Measurements from ENCODE around the gene VPS13D.

VPS13D gene

GRCh38 chr1:12408662-12409061 lies 178.8 kb downstream of the VPS13D start:
- DNase-seq = no peak

- no peak for DNase-seq
Measured at GRCh38 chr1:12409681-12410080, 179.9 kb downstream of the VPS13D start.

- no peak for DNase-seq
Measured at GRCh38 chr1:12410351-12410750, 180.5 kb downstream of the VPS13D start.

GRCh38 chr1:12411098-12411497 lies 181.3 kb downstream of the VPS13D start:
- DNase-seq = no peak

GRCh38 chr1:12411747-12412146 lies 181.9 kb downstream of the VPS13D start:
- DNase-seq = no peak

- DNase-seq = no peak
Measured at GRCh38 chr1:12412439-12412838, 182.6 kb downstream of the VPS13D start.

GRCh38 chr1:12413664-12414410 lies 184.0 kb downstream of the VPS13D start:
- DNase-seq = no peak

- no peak for DNase-seq
Measured at GRCh38 chr1:12414444-12415018, 184.7 kb downstream of the VPS13D start.

GRCh38 chr1:12415038-12415466 lies 185.2 kb downstream of the VPS13D start:
- DNase-seq = no peak

- DNase-seq = no peak
Measured at GRCh38 chr1:12416101-12416500, 186.3 kb downstream of the VPS13D start.

GRCh38 chr1:12416744-12417143 lies 186.9 kb downstream of the VPS13D start:
- DNase-seq = no peak

GRCh38 chr1:12417389-12417788 lies 187.6 kb downstream of the VPS13D start:
- no peak for DNase-seq

GRCh38 chr1:12420171-12420570 lies 190.3 kb downstream of the VPS13D start:
- no peak for DNase-seq

GRCh38 chr1:12422488-12422887 lies 192.7 kb downstream of the VPS13D start:
- DNase-seq = peak in 1 of 2 experiments; percentile 6

GRCh38 chr1:12424087-12424529 lies 194.3 kb downstream of the VPS13D start:
- DNase-seq = no peak

- DNase-seq = no peak
Measured at GRCh38 chr1:12424793-12425192, 195.0 kb downstream of the VPS13D start.

GRCh38 chr1:12426030-12426429 lies 196.2 kb downstream of the VPS13D start:
- DNase-seq = no peak

- no peak for DNase-seq
Measured at GRCh38 chr1:12428334-12428733, 198.5 kb downstream of the VPS13D start.

- DNase-seq = no peak
Measured at GRCh38 chr1:12430525-12430924, 200.7 kb downstream of the VPS13D start.

- DNase-seq = no peak
Measured at GRCh38 chr1:12432897-12433296, 203.1 kb downstream of the VPS13D start.

- DNase-seq = no peak
Measured at GRCh38 chr1:12433323-12434053, 203.7 kb downstream of the VPS13D start.

- peak in 1 of 2 experiments; percentile 12 for DNase-seq
Measured at GRCh38 chr1:12434174-12434573, 204.3 kb downstream of the VPS13D start.

GRCh38 chr1:12434686-12435085 lies 204.9 kb downstream of the VPS13D start:
- no peak for DNase-seq

All from SW 1271 (cell line).